Fibroblast of lung (primary cell): Measurements from ENCODE around the gene ANGEL2.

ENCODE experiments used
- EZH2 ChIP-seq: IDR thresholded peaks from 2 replicates; pipeline ENCODE4 v1.5.1; 2012; ENCODE audit warnings: low read length, control low read depth, mild to moderate bottlenecking; ENCODE audit errors: missing control alignments
- TF ChIP-seq, protein P1 (sequence below), 2 donors: IDR thresholded peaks in 1 of 2; conservative IDR thresholded peaks in 1 of 2; 1 replicate in 1 of 2; 2 replicates in 1 of 2; pipeline ENCODE4 v1.5.1; 2011 to 2012; ENCODE audit warnings: low read length in 2 of 2, control low read depth in 1 of 2, inconsistent platforms in 1 of 2, low read depth in 1 of 2, mild to moderate bottlenecking in 1 of 2

DNA sequence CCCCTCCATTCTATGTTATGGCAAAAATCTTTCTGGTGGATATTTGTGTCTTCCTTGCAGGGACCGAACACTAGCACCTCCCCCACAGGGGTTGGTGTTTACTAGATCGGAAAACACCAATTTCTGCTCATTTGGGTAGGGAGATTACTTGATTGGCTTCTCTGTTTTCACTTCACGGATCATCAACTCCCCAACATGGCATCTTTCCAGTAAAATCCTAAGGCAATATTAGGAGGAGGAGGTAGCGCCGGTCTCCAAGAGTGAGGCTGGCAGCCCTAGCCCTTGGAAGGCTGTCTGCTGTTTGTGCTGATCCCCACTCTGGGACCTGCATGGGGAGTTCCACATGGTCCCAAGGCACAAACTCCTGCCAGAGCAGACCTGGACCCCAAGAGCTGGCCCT lies 53.2 kb downstream of the ANGEL2 start:
- TF ChIP-seq, protein P1, sequence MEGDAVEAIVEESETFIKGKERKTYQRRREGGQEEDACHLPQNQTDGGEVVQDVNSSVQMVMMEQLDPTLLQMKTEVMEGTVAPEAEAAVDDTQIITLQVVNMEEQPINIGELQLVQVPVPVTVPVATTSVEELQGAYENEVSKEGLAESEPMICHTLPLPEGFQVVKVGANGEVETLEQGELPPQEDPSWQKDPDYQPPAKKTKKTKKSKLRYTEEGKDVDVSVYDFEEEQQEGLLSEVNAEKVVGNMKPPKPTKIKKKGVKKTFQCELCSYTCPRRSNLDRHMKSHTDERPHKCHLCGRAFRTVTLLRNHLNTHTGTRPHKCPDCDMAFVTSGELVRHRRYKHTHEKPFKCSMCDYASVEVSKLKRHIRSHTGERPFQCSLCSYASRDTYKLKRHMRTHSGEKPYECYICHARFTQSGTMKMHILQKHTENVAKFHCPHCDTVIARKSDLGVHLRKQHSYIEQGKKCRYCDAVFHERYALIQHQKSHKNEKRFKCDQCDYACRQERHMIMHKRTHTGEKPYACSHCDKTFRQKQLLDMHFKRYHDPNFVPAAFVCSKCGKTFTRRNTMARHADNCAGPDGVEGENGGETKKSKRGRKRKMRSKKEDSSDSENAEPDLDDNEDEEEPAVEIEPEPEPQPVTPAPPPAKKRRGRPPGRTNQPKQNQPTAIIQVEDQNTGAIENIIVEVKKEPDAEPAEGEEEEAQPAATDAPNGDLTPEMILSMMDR (conservative IDR thresholded peaks at IDR 0.05 in 1 of 2, IDR thresholded peaks at IDR 0.05 in 1 of 2; ENCODE audit: low read depth in 1 of 2, low read length in 2 of 2) = no peak
- TF ChIP-seq EZH2 = no peak
